ENCODE data around the gene ZNF211.

The ZNF211 gene

GRCh38 chr19:57664269-57665127 lies 31.5 kb downstream of the ZNF211 start:
- DNase-seq, result no peak

- no peak for DNase-seq
Measured at GRCh38 chr19:57665261-57665806, 32.4 kb downstream of the ZNF211 start.

GRCh38 chr19:57667228-57667627 lies 34.3 kb downstream of the ZNF211 start:
- no peak for DNase-seq

- DNase-seq, result no peak
Measured at GRCh38 chr19:57668635-57669034, 35.7 kb downstream of the ZNF211 start, which contains the start of gene ZSCAN4. Gene ZSCAN4 (plus strand): TSS chr19:57668935. CDS start chr19:57676146, 7,211 bp downstream.

GRCh38 chr19:57671124-57671895 lies 38.3 kb downstream of the ZNF211 start:
- DNase-seq, result no peak

- no peak for DNase-seq
Measured at GRCh38 chr19:57672466-57672865, 39.5 kb downstream of the ZNF211 start.

GRCh38 chr19:57675881-57676280 lies 42.9 kb downstream of the ZNF211 start:
- DNase-seq, result no peak

- no peak for DNase-seq
Measured at GRCh38 chr19:57682226-57682766, 49.3 kb downstream of the ZNF211 start.

GRCh38 chr19:57686727-57687126 lies 53.8 kb downstream of the ZNF211 start:
- DNase-seq, result no peak

GRCh38 chr19:57687363-57688010 lies 54.5 kb downstream of the ZNF211 start:
- no peak for DNase-seq

- no peak for DNase-seq
Measured at GRCh38 chr19:57688011-57688763, 55.2 kb downstream of the ZNF211 start.

- DNase-seq, result no peak
Measured at GRCh38 chr19:57689750-57690149, 56.8 kb downstream of the ZNF211 start.

Measured in inflammatory macrophage treated with lipopolysaccharide for 4 hours (primary cell).